Lower lobe of right lung (tissue), 2 donors: ENCODE measurements around the gene NSF. TPM values are rescaled to one million over a fixed set of nuclear protein-coding genes. Genes with fewer than 3 reads are reported as not detected.

Experiments used
- ATAC-seq, 2 donors: fragments of 200-7000 bp; cut with Tn5 transposase; one replicate each; pipeline ENCODE4 v1.9.1; 2020 to 2022; ENCODE audit warnings: mild to moderate bottlenecking in 2 of 2, moderate library complexity in 2 of 2
- DNase-seq: peaks from one replicate; pipeline ENCODE4 v3.0.0-alpha.2; 2020
- H3K27ac ChIP-seq: fragments of 200-600 bp; one replicate; pipeline ENCODE4 v1.8.0; 2022
- H3K27me3 ChIP-seq: fragments of 200-600 bp; one replicate; pipeline ENCODE4 v1.8.0; 2022; ENCODE audit warnings: low read depth
- H3K36me3 ChIP-seq: fragments of 200-600 bp; one replicate; pipeline ENCODE4 v1.8.0; 2022; ENCODE audit warnings: mild to moderate bottlenecking
- H3K4me1 ChIP-seq: fragments of 200-600 bp; one replicate; pipeline ENCODE4 v1.8.0; 2022
- H3K4me3 ChIP-seq: fragments of 200-600 bp; one replicate; pipeline ENCODE4 v1.8.0; 2022; ENCODE audit warnings: mild to moderate bottlenecking
- H3K9me3 ChIP-seq: fragments of 200-600 bp; one replicate; pipeline ENCODE4 v1.8.0; 2022
- CTCF ChIP-seq: fragments of 200-600 bp; IDR thresholded peaks from one replicate; pipeline ENCODE4 v1.8.0; 2022; ENCODE audit warnings: antibody characterized with exemption, mild to moderate bottlenecking
- intact Hi-C: fragments of 100-400 bp; cut with DNase I; formaldehyde crosslinking; loops from one replicate; pipeline ENCODE4 v1.11.0; 2022
- total RNA-seq: library from RNA; stranded (reverse); fragmentation: NEBNext Ultra II Directional; extraction: Animal tissue kit (Norgen Biotek cat#: 25700); gene quantifications from one replicate; pipeline ENCODE4 v1.2.1, GENCODE V29; 2021
- donor health status: DM: no; HTN: yes; CAD: no; lungs with severe emphysema.

Gene NSF
- total RNA-seq, 1 donor from 2014 or later = 52.7 TPM

- DNase-seq (no peak), ATAC-seq (no peak)
- no peak overlapping the region for H3K27ac ChIP-seq
- no peaks in the 10 kb centered on the region for H3K36me3 ChIP-seq
- H3K27me3 ChIP-seq = peaks cover 9% of the 10 kb centered on the region
- H3K9me3 ChIP-seq = no peaks in the 10 kb centered on the region
- H3K4me1 ChIP-seq = no peaks in the 10 kb centered on the region
- intact Hi-C loops = no loop called here
- TF ChIP-seq CTCF = no peak
- no peak overlapping the region for H3K4me3 ChIP-seq
Measured at GRCh38 chr17:46785696-46786095, 195.2 kb downstream of the NSF start.

GRCh38 chr17:46787478-46787877 is 197.0 kb downstream of the NSF start:
- intact Hi-C loops = no loop called here
- H3K27me3 ChIP-seq = peaks cover 11% of the 10 kb centered on the region
- no peak overlapping the region for H3K4me3 ChIP-seq
- no peaks in the 10 kb centered on the region for H3K9me3 ChIP-seq
- no peak for TF ChIP-seq CTCF
- ATAC-seq (no peak), DNase-seq (no peak)
- no peaks in the 10 kb centered on the region for H3K36me3 ChIP-seq
- no peaks in the 10 kb centered on the region for H3K4me1 ChIP-seq
- H3K27ac ChIP-seq = no peak overlapping the region

GRCh38 chr17:46788300-46788699 is 197.8 kb downstream of the NSF start:
- Histone ChIP-seq H3K36me3 (no peaks in the 10 kb centered on the region), H3K9me3 (no peaks in the 10 kb centered on the region), H3K4me1 (no peaks in the 10 kb centered on the region), H3K27me3 (peaks cover 11% of the 10 kb centered on the region), H3K27ac (no peak overlapping the region), H3K4me3 (no peak overlapping the region)
- no peak for TF ChIP-seq CTCF
- intact Hi-C loops = no loop called here
- DNase-seq (no peak), ATAC-seq (no peak)

GRCh38 chr17:46788796-46789195 is 198.3 kb downstream of the NSF start:
- Histone ChIP-seq H3K36me3 (no peaks in the 10 kb centered on the region), H3K4me1 (no peaks in the 10 kb centered on the region), H3K9me3 (no peaks in the 10 kb centered on the region), H3K4me3 (no peak overlapping the region), H3K27ac (no peak overlapping the region), H3K27me3 (peaks cover 11% of the 10 kb centered on the region)
- intact Hi-C loops = no loop called here
- TF ChIP-seq CTCF = no peak
- DNase-seq = no peak
- no peak for ATAC-seq

- H3K27ac ChIP-seq = no peak overlapping the region
- intact Hi-C loops = no loop called here
- H3K4me1 ChIP-seq = no peaks in the 10 kb centered on the region
- H3K36me3 ChIP-seq = no peaks in the 10 kb centered on the region
- TF ChIP-seq CTCF = no peak
- DNase-seq = no peak
- no peak for ATAC-seq
- peaks cover 11% of the 10 kb centered on the region for H3K27me3 ChIP-seq
- no peaks in the 10 kb centered on the region for H3K9me3 ChIP-seq
- no peak overlapping the region for H3K4me3 ChIP-seq
Measured at GRCh38 chr17:46789610-46790009, 199.1 kb downstream of the NSF start.

GRCh38 chr17:46790216-46790615 is 199.7 kb downstream of the NSF start:
- intact Hi-C loops = no loop called here
- H3K27me3 ChIP-seq = peaks cover 15% of the 10 kb centered on the region
- no peaks in the 10 kb centered on the region for H3K4me1 ChIP-seq
- TF ChIP-seq CTCF = no peak
- DNase-seq = no peak
- ATAC-seq = no peak
- no peak overlapping the region for H3K27ac ChIP-seq
- no peaks in the 10 kb centered on the region for H3K9me3 ChIP-seq
- H3K36me3 ChIP-seq = no peaks in the 10 kb centered on the region
- no peak overlapping the region for H3K4me3 ChIP-seq
